Stimulated activated CD4-positive, alpha-beta T cell treated with anti-CD3 and anti-CD28 coated beads, Interleukin-12 subunit alpha, Interleukin-12 subunit beta, amount 100 ng/mL, for 48 hours (primary cell): ENCODE data around the gene BCAR3.

ENCODE experiments used
- DNase-seq, 3 donors: peaks; one replicate each; pipeline ENCODE4 v3.0.0-alpha.2; 2020; ENCODE audit warnings: low read depth in 2 of 3, low spot score in 1 of 3

BCAR3 gene

GRCh38 chr1:93579891-93580290, 101.7 kb downstream of the BCAR3 start:
- no peak for DNase-seq

GRCh38 chr1:93578911-93579825, 102.5 kb downstream of the BCAR3 start:
- no peak for DNase-seq

- DNase-seq: no peak
Observed at GRCh38 chr1:93578433-93578830, 103.2 kb downstream of the BCAR3 start.

GRCh38 chr1:93577536-93578432, 103.9 kb downstream of the BCAR3 start:
- DNase-seq: no peak

- no peak for DNase-seq
Observed at GRCh38 chr1:93576746-93577145, 104.9 kb downstream of the BCAR3 start.

GRCh38 chr1:93576346-93576745, 105.3 kb downstream of the BCAR3 start:
- DNase-seq: no peak

- DNase-seq: no peak
Observed at GRCh38 chr1:93575621-93576284, 105.9 kb downstream of the BCAR3 start.

GRCh38 chr1:93574991-93575390, 106.6 kb downstream of the BCAR3 start:
- no peak for DNase-seq

GRCh38 chr1:93574511-93574910, 107.1 kb downstream of the BCAR3 start:
- DNase-seq: no peak

GRCh38 chr1:93573940-93574469, 107.6 kb downstream of the BCAR3 start:
- no peak for DNase-seq

- DNase-seq: no peak
Observed at GRCh38 chr1:93571623-93572310, 109.9 kb downstream of the BCAR3 start.

GRCh38 chr1:93569489-93569888, 112.1 kb downstream of the BCAR3 start:
- DNase-seq: no peak

- no peak for DNase-seq
Observed at GRCh38 chr1:93567255-93567918, 114.2 kb downstream of the BCAR3 start.

GRCh38 chr1:93566227-93566626, 115.4 kb downstream of the BCAR3 start:
- no peak for DNase-seq

- no peak for DNase-seq
Observed at GRCh38 chr1:93565496-93566206, 116.0 kb downstream of the BCAR3 start.

- DNase-seq: no peak
Observed at GRCh38 chr1:93559695-93560094, 121.9 kb downstream of the BCAR3 start.

GRCh38 chr1:93559045-93559444, 122.6 kb downstream of the BCAR3 start:
- DNase-seq: no peak

GRCh38 chr1:93556291-93556690, 125.3 kb downstream of the BCAR3 start:
- no peak for DNase-seq
